Measurements from ENCODE around the gene SH2D4B.

DNA sequence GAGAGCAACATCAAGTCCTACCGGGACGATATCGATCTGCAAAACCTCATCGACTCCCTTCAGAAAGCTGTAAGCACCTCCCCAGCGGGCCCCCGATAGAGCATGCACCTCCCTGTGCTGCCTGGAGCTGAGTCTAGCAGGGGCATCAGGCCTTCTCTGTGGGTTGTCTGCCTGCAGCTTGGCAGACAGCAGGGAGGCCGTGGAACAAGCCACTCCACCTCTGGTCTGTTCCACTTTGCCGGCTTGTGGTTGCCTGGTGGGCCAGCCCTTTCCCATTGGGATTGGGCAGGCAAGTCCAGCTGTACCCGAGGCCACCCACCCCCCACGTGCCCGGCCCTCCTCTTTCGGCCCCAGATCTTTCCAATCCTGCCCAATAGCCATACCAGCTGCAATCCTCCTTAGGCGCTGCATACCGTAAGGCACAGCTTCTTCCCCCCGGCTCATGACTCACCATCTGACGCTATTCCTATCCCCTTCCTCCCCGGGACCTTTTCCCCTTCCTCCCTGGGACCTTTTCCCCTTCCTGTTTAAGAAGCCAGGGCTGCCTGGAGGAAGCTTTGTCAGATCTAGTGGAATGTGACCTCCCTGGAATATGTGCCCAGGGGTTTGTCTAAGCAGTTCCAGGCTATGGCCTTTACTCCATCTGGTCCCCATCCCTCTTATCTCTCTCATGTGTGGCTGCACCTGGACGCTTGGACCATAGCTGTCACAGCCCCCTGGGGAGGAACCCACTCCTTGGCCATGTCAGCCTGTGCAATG is 28.1 kb upstream of the SH2D4B start:
- TF ChIP-seq CTCF (IDR thresholded peaks at IDR 0.05) (no peak), EP300 (IDR thresholded peaks at IDR 0.05) (peak in 1 of 2 donors; percentile 64)

Data from tibial nerve (tissue), 4 donors.